GM23338 (cell line): ENCODE results near the gene TMEM59L. TPM values are rescaled to one million over a fixed set of nuclear protein-coding genes. Genes with fewer than 3 reads are reported as not detected.

ENCODE experiments used
- ATAC-seq: fragments of 200-7000 bp; cut with Tn5 transposase; 3 replicates; pipeline ENCODE4 v1.9.1; 2020
- DNase-seq: peaks from one replicate; pipeline ENCODE4 v3.0.0-alpha.2; 2015; ENCODE audit warnings: low spot score
- H2AFZ ChIP-seq: fragments of 200-600 bp; sonication (generic); 2 replicates; pipeline ENCODE4 v1.8.0; 2016; ENCODE audit warnings: antibody characterized with exemption, mild to moderate bottlenecking, moderate library complexity
- H3F3A ChIP-seq: fragments of 200-600 bp; sonication (generic); replicated peaks from 2 replicates; pipeline ENCODE4 v1.8.0; 2017; ENCODE audit warnings: antibody characterized with exemption, mixed run types, low read depth
- H3K27ac ChIP-seq: fragments of 200-600 bp; sonication (generic); 2 replicates; pipeline ENCODE4 v1.6.1; 2016; ENCODE audit warnings: low read depth
- H3K27me3 ChIP-seq: fragments of 200-600 bp; sonication (generic); 2 replicates; pipeline ENCODE4 v1.8.0; 2016; ENCODE audit warnings: mild to moderate bottlenecking, mixed run types, moderate library complexity; ENCODE audit not compliant: insufficient read depth
- H3K36me3 ChIP-seq: fragments of 200-600 bp; sonication (generic); 2 replicates; pipeline ENCODE4 v1.8.0; 2016; ENCODE audit warnings: mild to moderate bottlenecking; ENCODE audit not compliant: insufficient read depth
- H3K4me1 ChIP-seq: fragments of 200-600 bp; sonication (generic); 2 replicates; pipeline ENCODE4 v1.8.0; 2016; ENCODE audit warnings: mild to moderate bottlenecking, moderate library complexity; ENCODE audit not compliant: insufficient read depth
- H3K4me2 ChIP-seq: fragments of 200-600 bp; sonication (generic); 2 replicates; pipeline ENCODE4 v1.7.1; 2017; ENCODE audit warnings: mixed run types
- H3K4me3 ChIP-seq: fragments of 200-600 bp; sonication (generic); 2 replicates; pipeline ENCODE4 v1.6.1; 2016; ENCODE audit warnings: mixed run types
- H3K79me2 ChIP-seq: fragments of 200-600 bp; sonication (generic); replicated peaks from 2 replicates; pipeline ENCODE4 v1.8.0; 2017; ENCODE audit warnings: mild to moderate bottlenecking; ENCODE audit not compliant: insufficient read depth
- H3K9me2 ChIP-seq: fragments of 200-600 bp; sonication (generic); 2 replicates; pipeline ENCODE4 v1.8.0; 2017; ENCODE audit not compliant: insufficient read depth
- H4K20me1 ChIP-seq: fragments of 200-600 bp; sonication (generic); replicated peaks from 2 replicates; pipeline ENCODE4 v1.8.0; 2017; ENCODE audit warnings: mild to moderate bottlenecking; ENCODE audit not compliant: insufficient read depth
- H3K27ac Mint-ChIP-seq: 2 replicates; pipeline ENCODE4 v1.8.0; 2020; ENCODE audit warnings: inconsistent platforms, mild to moderate bottlenecking, moderate library complexity, mixed read lengths
- H3K27me3 Mint-ChIP-seq: 3 replicates; pipeline ENCODE4 v1.8.0; 2022; ENCODE audit warnings: low read depth, mild to moderate bottlenecking, moderate library complexity, mixed read lengths, inconsistent platforms; ENCODE audit not compliant: insufficient read depth, poor library complexity
- H3K36me3 Mint-ChIP-seq: 3 replicates; pipeline ENCODE4 v1.8.0; 2021; ENCODE audit warnings: low read depth, mild to moderate bottlenecking, inconsistent platforms, moderate library complexity, mixed read lengths
- H3K4me1 Mint-ChIP-seq: 3 replicates; pipeline ENCODE4 v1.8.0; 2020; ENCODE audit warnings: mild to moderate bottlenecking, inconsistent platforms, mixed read lengths
- H3K4me3 Mint-ChIP-seq: 3 replicates; pipeline ENCODE4 v1.8.0; 2021; ENCODE audit warnings: moderate library complexity, mild to moderate bottlenecking, inconsistent platforms, mixed read lengths
- H3K9me3 Mint-ChIP-seq: 3 replicates; pipeline ENCODE4 v1.8.0; 2020; ENCODE audit warnings: moderate library complexity, mild to moderate bottlenecking, inconsistent platforms, mixed read lengths
- CTCF ChIP-seq, 2 experiments: fragments of 200-600 bp in 1 of 2; sonication (generic) in 1 of 2; conservative IDR thresholded peaks; 2 replicates each; pipeline versions ENCODE4 v1.5.1 to v1.6.1; 2016 to 2017; ENCODE audit warnings: antibody characterized with exemption in 2 of 2, low read depth in 2 of 2, mild to moderate bottlenecking in 2 of 2, moderate library complexity in 1 of 2
- EZH2 ChIP-seq: fragments of 200-600 bp; sonication (generic); IDR thresholded peaks from one replicate; pipeline ENCODE4 v1.8.0; 2017; ENCODE audit warnings: antibody characterized with exemption, mild to moderate bottlenecking, low read depth; ENCODE audit not compliant: unreplicated experiment
- EZH2phosphoT487 ChIP-seq: fragments of 200-600 bp; sonication (generic); IDR thresholded peaks from one replicate; pipeline ENCODE4 v1.8.1; 2018; ENCODE audit warnings: antibody characterized with exemption; ENCODE audit not compliant: unreplicated experiment
- REST ChIP-seq: IDR thresholded peaks from one replicate; pipeline ENCODE4 v1.6.1; 2018; ENCODE audit warnings: antibody characterized with exemption; ENCODE audit not compliant: unreplicated experiment
- ZNF114 ChIP-seq: fragments of 250-450 bp; sonication (Bioruptor Pico); IDR thresholded peaks from 2 replicates; pipeline ENCODE4 v1.5.0; 2020; ENCODE audit warnings: mild to moderate bottlenecking, moderate library complexity
- ZNF331 ChIP-seq: fragments of 250-450 bp; sonication (Bioruptor Pico); IDR thresholded peaks from 2 replicates; pipeline ENCODE4 v1.5.0; 2020; ENCODE audit warnings: low read depth, mild to moderate bottlenecking, moderate library complexity
- ZNF462 ChIP-seq: fragments of 250-450 bp; sonication (Bioruptor Pico); IDR thresholded peaks from 2 replicates; pipeline ENCODE4 v1.5.0; 2020; ENCODE audit warnings: mild to moderate bottlenecking, moderate library complexity
- polyA plus RNA-seq: library from polyadenylated mRNA; unstranded; fragments of >200 nt; fragmentation: Nextera tagmentation; extraction: Ambion mirVana; gene quantifications from 2 replicates; pipeline ENCODE4 v1.2.1, GENCODE V29; 2016
- total RNA-seq: library from RNA; depleted of rRNA; stranded (reverse); fragments of >200 nt; shearing (Covaris generic); gene quantifications from 2 replicates; pipeline ENCODE4 v1.2.3, GENCODE V29; 2014

The TMEM59L gene
- total and polyA plus RNA-seq, 2 experiments from 2014 or later: 9.8 to 15.7 TPM

GRCh38 chr19:18653853-18654252, 41.2 kb downstream of the TMEM59L start:
- peaks cover 46% of the 10 kb centered on the region for H3K4me1 Mint-ChIP-seq
- peaks cover 9% of the 10 kb centered on the region; the same call in 1 of the 2 replicates for H3K4me1 ChIP-seq

More at GRCh38 chr19:18653853-18654252, 41.2 kb downstream of the TMEM59L start:
- ATAC-seq: no peak
- Histone ChIP-seq H3K4me2 (no peak overlapping the region), H3K27me3 (no peaks in the 10 kb centered on the region), H2AFZ (no peak overlapping the region), H3K9me2 (0 out of 2 replicates have a peak, but pooled peaks cover 6% of the 10 kb centered on the region), H4K20me1 (no peaks in the 10 kb centered on the region; the same call in 1 of the 2 replicates), H3K4me3 (no peak overlapping the region), H3K36me3 (no peaks in the 10 kb centered on the region), H3F3A (peaks cover 8% of the 10 kb centered on the region; the same call in 1 of the 2 replicates), H3K27ac (no peak overlapping the region), H3K79me2 (no peaks in the 10 kb centered on the region)
- H3K36me3 Mint-ChIP-seq: no peaks in the 10 kb centered on the region; the same call in 2 of the 3 replicates
- TF ChIP-seq ZNF462 (CRISPR knock-in tag) (no peak), EZH2 (no peak), REST (no peak), CTCF (conservative IDR thresholded peaks at IDR 0.05; ENCODE audit: low read depth in 2 of 2) (no peak), EZH2phosphoT487 (no peak), ZNF114 (CRISPR knock-in tag) (no peak), ZNF331 (no peak)
- DNase-seq: no peak
- H3K27me3 Mint-ChIP-seq: peaks cover 15% of the 10 kb centered on the region
- no peak overlapping the region for H3K4me3 Mint-ChIP-seq
- H3K27ac Mint-ChIP-seq: no peak overlapping the region
- H3K9me3 Mint-ChIP-seq: no peaks in the 10 kb centered on the region; the same call in 2 of the 3 replicates
